ENCODE results near the gene SPDYC. TPM values are rescaled to one million over a fixed set of nuclear protein-coding genes. Genes with fewer than 3 reads are reported as not detected.
A peak's percentile ranks its signal among the peaks of the same experiment; 100 is the strongest.

The SPDYC gene
- total and polyA plus RNA-seq, 9 of the 15 experiments (the other 6 are each of a cell fraction or from before 2014, with no cell fraction given), result 4.4 to 18.8 (median 9.2) TPM

GRCh38 chr11:65169164-65169641, 830 bp upstream of the SPDYC start (continued):
- TF ChIP-seq ETV1 (tag; conservative IDR thresholded peaks at IDR 0.05; ENCODE audit: low read depth) (peak; percentile 80), ZNF592 (IDR thresholded peaks at IDR 0.05) (peak; percentile 90), FOXM1 (IDR thresholded peaks at IDR 0.05; ENCODE audit: low read depth) (no peak), FOXM1 (CRISPR knock-in tag; IDR thresholded peaks at IDR 0.05; ENCODE audit: low read depth) (no peak), CREM (IDR thresholded peaks at IDR 0.05; ENCODE audit: low read depth) (peak; percentile 46; the same call in 1 of the 2 replicates), HDGF (IDR thresholded peaks at IDR 0.05) (peak; percentile 33; the same call in 1 of the 2 replicates), CHD2 (IDR thresholded peaks at IDR 0.05; ENCODE audit: low read depth, low read length) (no peak), NFIC (IDR thresholded peaks at IDR 0.05) (peak; percentile 70), FOXK2 (conservative IDR thresholded peaks at IDR 0.05 in 1 of 2, IDR thresholded peaks at IDR 0.05 in 1 of 2; ENCODE audit: low read depth in 2 of 2) (no peak), SMARCE1 (IDR thresholded peaks at IDR 0.05) (peak; percentile 30; the same call in 1 of the 2 replicates), ZNF695 (CRISPR knock-in tag; IDR thresholded peaks at IDR 0.05) (no peak), DMBX1 (CRISPR knock-in tag; IDR thresholded peaks at IDR 0.05; ENCODE audit: borderline replicate concordance) (no peak), ID3 (CRISPR knock-in tag; IDR thresholded peaks at IDR 0.05) (no peak), ID3 (tag; IDR thresholded peaks at IDR 0.05) (peak; percentile 29; the same call in 1 of the 2 replicates), FOXO4 (CRISPR knock-in tag; IDR thresholded peaks at IDR 0.05) (no peak), SRSF9 (IDR thresholded peaks at IDR 0.05; ENCODE audit: borderline replicate concordance, low read depth, low read length) (no peak), ZNF224 (CRISPR knock-in tag; IDR thresholded peaks at IDR 0.05) (no peak), ZNF436 (CRISPR knock-in tag; IDR thresholded peaks at IDR 0.05) (no peak), TFE3 (CRISPR knock-in tag; IDR thresholded peaks at IDR 0.05) (no peak)
